Fibroblast of lung (primary cell): ENCODE measurements around the gene ZNF507. TPM values are rescaled to one million over a fixed set of nuclear protein-coding genes. Genes with fewer than 3 reads are reported as not detected.
"Not testable (repeated sequence)": the region's sequence is repeated elsewhere in the genome, so short reads cannot be mapped to it uniquely, and the experiment has no call there.

Source experiments
- DNase-seq, 2 donors: peaks; one replicate each; pipeline versions ENCODE4 v3.0.0 to v3.0.0-alpha.2; 2010; ENCODE audit warnings: low read depth in 2 of 2
- H2AFZ ChIP-seq: 2 replicates; pipeline ENCODE4 v1.5.1; 2012; ENCODE audit warnings: low read length, control low read depth, inconsistent platforms
- H3K27ac ChIP-seq: 2 replicates; pipeline ENCODE4 v1.5.1; 2011; ENCODE audit warnings: low read length, control low read depth; ENCODE audit not compliant: insufficient read depth
- H3K27me3 ChIP-seq: 2 replicates; pipeline ENCODE4 v1.5.1; 2011; ENCODE audit warnings: mild to moderate bottlenecking, low read length; ENCODE audit not compliant: control insufficient read depth, insufficient read depth
- H3K36me3 ChIP-seq: 2 replicates; pipeline ENCODE4 v1.5.1; 2011; ENCODE audit warnings: low read length; ENCODE audit not compliant: control insufficient read depth, insufficient read depth
- H3K4me1 ChIP-seq: 2 replicates; pipeline ENCODE4 v1.5.1; 2011; ENCODE audit warnings: low read length; ENCODE audit not compliant: control insufficient read depth, insufficient read depth; ENCODE audit errors: extremely low read depth
- H3K4me2 ChIP-seq: 2 replicates; pipeline ENCODE4 v1.5.1; 2011; ENCODE audit warnings: low read length, control low read depth; ENCODE audit not compliant: insufficient read depth; ENCODE audit errors: extremely low read depth
- H3K4me3 ChIP-seq, 4 experiments: fragments of 200-600 bp in 1 of 4; sonication (generic) in 1 of 4; replicated peaks in 1 of 4; 2 replicates each; pipeline ENCODE4 v1.5.1; 2011 to 2016; ENCODE audit warnings: low read length in 4 of 4, low read depth in 3 of 4, mild to moderate bottlenecking in 3 of 4, control low read depth in 2 of 4, inconsistent platforms in 1 of 4, mixed read lengths in 1 of 4; ENCODE audit not compliant: insufficient read depth in 1 of 4; ENCODE audit errors: control extremely low read depth in 1 of 4
- H3K79me2 ChIP-seq: 2 replicates; pipeline ENCODE4 v1.5.1; 2012; ENCODE audit warnings: mild to moderate bottlenecking, low read length, inconsistent platforms; ENCODE audit not compliant: control insufficient read depth, insufficient read depth
- H3K9ac ChIP-seq: 2 replicates; pipeline ENCODE4 v1.5.1; 2011; ENCODE audit warnings: mild to moderate bottlenecking, low read length, control low read depth; ENCODE audit not compliant: insufficient read depth
- H3K9me3 ChIP-seq: 2 replicates; pipeline ENCODE4 v1.5.1; 2012; ENCODE audit warnings: low read depth, low read length; ENCODE audit not compliant: control insufficient read depth, insufficient read depth
- H4K20me1 ChIP-seq: 2 replicates; pipeline ENCODE4 v1.5.1; 2011; ENCODE audit warnings: low read length; ENCODE audit not compliant: control insufficient read depth, insufficient read depth; ENCODE audit errors: extremely low read depth
- EZH2 ChIP-seq: IDR thresholded peaks from 2 replicates; pipeline ENCODE4 v1.5.1; 2012; ENCODE audit warnings: low read length, control low read depth, mild to moderate bottlenecking; ENCODE audit errors: missing control alignments
- polyA plus RNA-seq, 2 donors: library from polyadenylated mRNA; depleted of rRNA in 1 of 2; stranded (reverse) in 1 of 2; unstranded in 1 of 2; fragments of >200 nt; gene quantifications; 2 replicates each; pipeline ENCODE4 v1.2.1, GENCODE V29; 2011 to 2012; ENCODE audit warnings: missing spikeins in 1 of 2
- total RNA-seq: library from RNA; depleted of rRNA; stranded (reverse); fragments of >200 nt; gene quantifications from 2 replicates; pipeline ENCODE4 v1.2.1, GENCODE V29; 2014
- TF ChIP-seq, protein P1 (sequence below), 2 donors: IDR thresholded peaks in 1 of 2; conservative IDR thresholded peaks in 1 of 2; 1 replicate in 1 of 2; 2 replicates in 1 of 2; pipeline ENCODE4 v1.5.1; 2011 to 2012; ENCODE audit warnings: low read length in 2 of 2, control low read depth in 1 of 2, inconsistent platforms in 1 of 2, low read depth in 1 of 2, mild to moderate bottlenecking in 1 of 2

The ZNF507 gene
- total and polyA plus RNA-seq, 2 donors (not counting 1 experiment from before 2014, with no cell fraction given): 12.1 to 17.8 TPM

DNA sequence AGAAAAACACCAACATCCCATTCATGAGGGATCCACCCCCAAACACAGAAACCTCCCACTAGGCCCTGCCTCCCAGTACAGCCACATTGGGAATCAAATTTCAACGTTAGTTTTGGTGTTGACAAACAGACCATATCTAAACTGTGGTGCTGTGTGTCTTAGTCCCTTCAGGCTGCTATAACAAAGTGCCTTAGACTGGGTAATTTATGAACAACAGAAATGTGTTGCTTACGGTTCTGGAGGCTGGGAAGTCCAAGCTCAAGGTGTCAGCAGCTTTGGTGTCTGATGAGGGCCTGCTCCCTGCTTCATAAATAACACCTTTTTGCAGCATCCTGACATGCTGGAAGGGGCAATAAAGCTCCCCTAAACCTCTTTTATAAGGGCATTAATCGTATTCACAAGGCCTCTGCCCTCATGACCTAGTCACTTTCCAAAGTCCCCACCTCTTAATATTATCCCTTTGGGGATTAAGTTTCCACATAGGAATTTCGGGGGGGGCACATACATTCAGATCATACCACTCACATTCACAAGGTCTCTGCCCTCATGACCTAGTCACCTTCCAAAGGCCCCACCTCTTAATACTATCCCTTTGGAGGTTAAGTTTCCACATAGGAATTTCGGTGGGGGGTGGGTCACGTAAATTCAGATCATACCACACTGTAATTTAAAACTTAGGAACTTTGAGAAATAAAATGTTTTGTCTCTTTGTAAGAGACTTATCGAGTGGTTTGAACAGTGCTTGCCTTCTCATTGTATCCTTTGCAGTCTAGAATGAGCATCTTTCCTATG lies 27.5 kb downstream of the ZNF507 start:
- Histone ChIP-seq H3K9ac (no peak overlapping the region), H3K4me2 (peak overlapping the region; percentile 67)

DNA sequence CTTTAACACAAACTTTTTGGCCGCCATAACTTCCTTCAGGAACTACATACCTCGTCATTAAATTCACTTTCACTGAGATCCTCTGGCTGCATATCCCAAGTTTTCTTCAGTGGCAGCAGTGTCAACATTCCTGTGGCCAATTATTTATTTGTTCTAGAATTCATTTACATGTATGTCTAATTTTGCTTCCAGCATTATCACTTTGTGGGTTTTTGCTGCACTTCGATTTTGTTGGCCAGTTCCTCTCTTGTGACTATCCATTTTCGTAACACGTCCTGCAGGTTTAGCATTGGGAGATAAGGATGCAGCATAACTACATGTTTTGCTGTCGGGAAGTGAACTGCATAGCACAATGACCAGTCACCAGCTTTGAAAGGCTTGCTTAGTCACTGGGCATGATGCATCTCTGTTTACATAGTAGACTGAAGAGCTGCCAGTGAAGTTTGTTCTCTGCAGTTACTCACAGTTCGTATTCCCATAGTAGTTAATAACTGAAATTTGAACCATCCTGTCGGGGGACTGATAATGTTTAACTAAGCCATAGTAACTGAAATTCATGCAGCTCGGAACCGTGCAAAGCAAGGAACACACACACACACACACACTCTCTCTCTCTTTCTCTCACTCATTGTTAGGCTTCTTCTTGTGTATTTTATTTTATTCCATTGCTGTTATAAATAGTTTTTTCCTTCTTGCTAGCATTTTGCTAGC lies 28.3 kb downstream of the ZNF507 start:
- peak overlapping the region; percentile 80 for H3K27ac ChIP-seq
- peak overlapping the region in 2 of 4 experiments; percentile 10 to 32 for H3K4me3 ChIP-seq
- H3K27me3 ChIP-seq: no peaks in the 10 kb centered on the region
- H3K4me2 ChIP-seq: peak overlapping the region; percentile 67
- no peaks in the 10 kb centered on the region for H3K36me3 ChIP-seq
- peaks cover 15% of the 10 kb centered on the region for H3K4me1 ChIP-seq
- TF ChIP-seq, protein P1, sequence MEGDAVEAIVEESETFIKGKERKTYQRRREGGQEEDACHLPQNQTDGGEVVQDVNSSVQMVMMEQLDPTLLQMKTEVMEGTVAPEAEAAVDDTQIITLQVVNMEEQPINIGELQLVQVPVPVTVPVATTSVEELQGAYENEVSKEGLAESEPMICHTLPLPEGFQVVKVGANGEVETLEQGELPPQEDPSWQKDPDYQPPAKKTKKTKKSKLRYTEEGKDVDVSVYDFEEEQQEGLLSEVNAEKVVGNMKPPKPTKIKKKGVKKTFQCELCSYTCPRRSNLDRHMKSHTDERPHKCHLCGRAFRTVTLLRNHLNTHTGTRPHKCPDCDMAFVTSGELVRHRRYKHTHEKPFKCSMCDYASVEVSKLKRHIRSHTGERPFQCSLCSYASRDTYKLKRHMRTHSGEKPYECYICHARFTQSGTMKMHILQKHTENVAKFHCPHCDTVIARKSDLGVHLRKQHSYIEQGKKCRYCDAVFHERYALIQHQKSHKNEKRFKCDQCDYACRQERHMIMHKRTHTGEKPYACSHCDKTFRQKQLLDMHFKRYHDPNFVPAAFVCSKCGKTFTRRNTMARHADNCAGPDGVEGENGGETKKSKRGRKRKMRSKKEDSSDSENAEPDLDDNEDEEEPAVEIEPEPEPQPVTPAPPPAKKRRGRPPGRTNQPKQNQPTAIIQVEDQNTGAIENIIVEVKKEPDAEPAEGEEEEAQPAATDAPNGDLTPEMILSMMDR (conservative IDR thresholded peaks at IDR 0.05 in 1 of 2, IDR thresholded peaks at IDR 0.05 in 1 of 2; ENCODE audit: low read depth in 1 of 2, low read length in 2 of 2): no peak
- no peak for TF ChIP-seq EZH2
- peaks cover 18% of the 10 kb centered on the region for H3K79me2 ChIP-seq
- DNase-seq: peak; percentile 99 to 100
- H4K20me1 ChIP-seq: no peaks in the 10 kb centered on the region
- H3K9me3 ChIP-seq: no peaks in the 10 kb centered on the region
- no peak overlapping the region for H3K9ac ChIP-seq
- H2AFZ ChIP-seq: no peak overlapping the region

More for the DNA sequence above, 27.5 kb downstream of the ZNF507 start:
- Histone ChIP-seq H2AFZ (no peak overlapping the region), H3K27me3 (no peaks in the 10 kb centered on the region), H4K20me1 (no peaks in the 10 kb centered on the region), H3K4me1 (peaks cover 15% of the 10 kb centered on the region), H3K4me3 (peak overlapping the region in 3 of 4 experiments; percentile 7 to 32 (median 10)), H3K36me3 (no peaks in the 10 kb centered on the region), H3K79me2 (peaks cover 23% of the 10 kb centered on the region), H3K27ac (peak overlapping the region; percentile 80), H3K9me3 (no peaks in the 10 kb centered on the region)
- TF ChIP-seq, protein P1 (conservative IDR thresholded peaks at IDR 0.05 in 1 of 2, IDR thresholded peaks at IDR 0.05 in 1 of 2; ENCODE audit: low read depth in 1 of 2, low read length in 2 of 2): no peak
- TF ChIP-seq EZH2: no peak
- DNase-seq: no peak

DNA sequence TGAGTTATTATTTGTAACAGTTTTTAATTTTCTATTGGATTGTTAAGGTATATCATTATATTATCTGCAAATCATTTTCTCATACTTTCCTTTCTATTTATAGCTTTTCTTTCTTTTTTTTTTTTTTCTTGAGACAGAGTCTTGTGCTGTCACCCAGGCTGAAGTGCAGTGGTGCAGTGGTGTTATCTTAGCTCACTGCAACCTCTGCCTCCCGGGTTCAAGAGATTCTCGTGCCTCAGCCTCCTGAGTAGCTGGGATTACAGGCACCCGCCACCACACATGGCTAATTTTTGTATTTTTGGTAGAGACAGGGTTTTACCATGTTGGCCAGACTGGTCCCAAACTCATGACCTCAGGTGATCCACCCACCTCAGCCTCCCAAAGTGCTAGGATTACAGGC lies 29.0 kb downstream of the ZNF507 start:
- H3K9me3 ChIP-seq, DNase-seq, H4K20me1 ChIP-seq, H3K27me3 ChIP-seq, H3K36me3 ChIP-seq, H2AFZ ChIP-seq, H3K9ac ChIP-seq, H3K4me3 ChIP-seq: not testable (repeated sequence)
- peaks cover 14% of the 10 kb centered on the region for H3K79me2 ChIP-seq
- H3K27ac ChIP-seq: peak overlapping the region; percentile 71
- H3K4me2 ChIP-seq: peak overlapping the region; percentile 60
- peaks cover 15% of the 10 kb centered on the region for H3K4me1 ChIP-seq
